GM21390 (cell line): Measurements from ENCODE around the gene MICALL1.
"Not testable (repeated sequence)": the region's sequence is repeated elsewhere in the genome, so short reads cannot be mapped to it uniquely, and the experiment has no call there.

Experiments used
- ATAC-seq: cut with Tn5 transposase; IDR thresholded peaks from one replicate; pipeline ENCODE4 v1.9.1; 2021; ENCODE audit not compliant: unreplicated experiment

Gene MICALL1

GRCh38 chr22:37954686-37955085 lies 48.6 kb downstream of the MICALL1 start:
- no peak for ATAC-seq

GRCh38 chr22:37955825-37956397 lies 49.8 kb downstream of the MICALL1 start:
- ATAC-seq: not testable (repeated sequence)

- no peak for ATAC-seq
Measured at GRCh38 chr22:37957232-37957631, 51.1 kb downstream of the MICALL1 start.

DNA sequence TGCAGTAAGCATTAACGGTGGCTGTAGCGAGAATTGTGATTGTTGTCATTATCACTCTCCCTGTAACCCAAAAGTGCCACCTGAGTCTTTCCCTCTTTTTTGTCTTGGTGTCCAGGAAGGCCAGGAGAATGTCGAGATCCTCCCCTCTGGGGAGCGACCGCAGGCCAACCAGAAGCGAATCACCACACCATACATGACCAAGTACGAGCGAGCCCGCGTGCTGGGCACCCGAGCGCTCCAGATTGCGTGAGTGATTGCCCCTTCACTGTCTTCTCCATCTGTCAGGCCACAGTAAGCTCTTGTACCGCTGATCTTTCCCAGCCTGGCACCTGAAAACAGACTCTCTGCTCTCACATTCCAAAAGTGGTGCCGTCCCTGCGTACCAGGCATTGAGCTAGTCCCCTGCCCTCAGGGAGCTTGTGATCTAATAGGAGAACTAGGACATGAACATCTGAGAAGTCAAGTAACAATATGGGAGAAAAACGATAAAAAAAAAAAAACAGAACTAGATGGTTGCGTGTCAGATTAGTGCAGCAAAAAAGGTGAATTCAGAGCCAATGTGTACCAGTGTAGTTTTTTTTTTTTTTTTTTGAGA lies 53.2 kb downstream of the MICALL1 start:
- ATAC-seq: no peak

- no peak for ATAC-seq
Measured at GRCh38 chr22:37961062-37961461, 55.0 kb downstream of the MICALL1 start.

DNA sequence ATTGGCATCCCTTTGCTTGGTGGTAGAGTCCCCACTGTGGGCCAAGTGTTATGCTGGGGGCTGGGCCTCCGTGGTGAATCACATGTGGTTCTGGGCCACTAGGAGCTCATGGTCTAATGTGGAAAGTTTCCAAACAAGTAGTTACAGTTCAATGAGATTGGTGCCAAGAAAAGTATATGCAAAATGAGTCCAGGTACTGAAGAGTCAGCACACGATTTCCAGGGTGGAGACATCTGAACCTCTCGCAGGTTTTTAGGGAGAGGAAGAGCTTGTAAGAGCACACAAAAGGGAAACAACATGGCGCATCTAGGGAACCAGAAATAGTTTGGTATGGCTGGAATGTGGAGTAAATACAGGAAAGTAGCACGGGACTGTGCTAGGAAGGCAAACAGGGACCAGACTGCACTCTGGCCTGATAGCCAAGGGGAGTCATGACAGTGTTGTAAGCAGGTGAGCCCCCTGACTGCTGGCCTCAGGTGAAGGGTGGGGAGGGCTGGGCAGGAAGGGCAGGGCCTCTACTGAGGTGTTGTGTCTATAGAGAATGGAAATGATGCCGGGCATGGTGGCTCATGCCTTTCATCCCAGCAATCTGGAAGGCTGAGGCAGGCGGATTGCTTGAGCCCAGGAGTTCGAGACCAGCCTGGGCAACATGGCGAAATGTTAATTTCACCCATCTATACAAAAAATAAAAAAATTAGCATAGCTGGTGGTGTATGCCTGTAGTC lies 60.0 kb downstream of the MICALL1 start:
- ATAC-seq: no peak

GRCh38 chr22:37967147-37967546 lies 61.0 kb downstream of the MICALL1 start:
- ATAC-seq: no peak

- ATAC-seq: no peak
Measured at GRCh38 chr22:37967637-37968451, 61.7 kb downstream of the MICALL1 start.

- ATAC-seq: no peak
Measured at GRCh38 chr22:37968452-37969251, 62.6 kb downstream of the MICALL1 start.

GRCh38 chr22:37970864-37971263 lies 64.8 kb downstream of the MICALL1 start:
- no peak for ATAC-seq

DNA sequence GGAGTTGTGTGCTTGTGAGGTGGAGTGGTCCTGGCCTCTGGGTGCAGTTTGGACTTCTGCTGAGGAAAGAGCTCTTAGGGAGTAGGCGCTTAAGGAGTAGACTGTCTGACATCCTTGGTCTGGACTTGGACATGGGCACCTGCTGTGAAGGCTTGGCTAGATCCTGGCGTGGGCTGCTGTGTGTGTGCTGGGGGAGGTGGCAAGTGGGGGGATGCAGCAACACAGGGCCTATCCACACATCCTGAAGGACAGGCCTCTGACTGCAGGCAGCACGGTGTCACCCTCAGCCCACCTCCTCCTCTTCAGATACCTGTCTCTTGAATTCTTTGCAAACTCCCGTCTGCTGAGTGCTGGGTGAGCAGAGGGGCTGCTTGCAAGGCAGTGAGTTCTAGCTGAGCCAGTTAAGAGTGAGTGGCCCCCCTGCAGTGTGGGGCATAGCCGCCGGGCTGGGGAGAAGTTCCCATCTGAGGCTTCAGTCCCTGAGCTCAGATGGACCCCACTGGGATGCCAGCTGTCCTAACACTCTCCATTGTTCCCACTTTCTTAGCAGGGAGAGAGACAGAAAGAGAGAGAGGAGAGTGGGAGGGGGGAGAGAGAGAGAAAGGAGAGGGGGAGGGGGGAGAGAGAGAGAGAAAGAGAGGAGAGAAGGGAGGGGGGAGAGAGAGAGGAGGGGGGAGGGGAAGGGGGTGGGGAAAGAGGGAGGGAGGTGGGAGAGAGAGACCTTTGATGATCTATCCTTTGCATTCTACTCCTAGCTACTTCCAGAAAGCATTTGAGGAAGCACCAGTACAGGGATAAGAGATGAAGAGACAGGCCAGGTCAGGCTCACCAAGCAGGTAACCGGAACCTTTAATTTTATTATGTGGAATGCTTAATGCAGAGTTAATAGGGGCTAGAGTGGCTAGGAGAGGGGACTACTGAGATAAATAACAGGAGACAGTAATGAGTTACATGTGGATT lies 65.7 kb downstream of the MICALL1 start:
- ATAC-seq: no peak

DNA sequence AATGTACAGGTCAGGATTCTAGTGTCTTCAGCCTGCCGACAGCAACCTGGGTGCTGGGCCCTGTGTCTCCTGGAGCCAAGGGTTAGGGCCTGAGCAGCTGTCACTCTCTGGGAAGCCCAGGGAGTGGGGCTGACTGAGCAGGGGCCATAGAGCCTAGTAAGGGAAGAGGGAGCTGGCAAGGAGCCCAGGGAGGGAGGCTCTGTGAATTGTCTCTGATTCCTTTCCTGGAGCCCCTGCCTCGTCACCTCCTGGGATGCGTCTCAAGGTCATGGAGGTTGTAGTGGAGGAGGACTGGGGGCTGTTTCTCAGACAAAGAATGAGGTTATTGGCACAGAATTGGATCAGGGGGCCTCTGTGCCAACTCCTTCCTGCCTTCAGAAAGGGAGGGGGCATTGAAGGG lies 66.4 kb downstream of the MICALL1 start:
- no peak for ATAC-seq

- ATAC-seq: no peak
Measured at GRCh38 chr22:37973271-37974170, 67.4 kb downstream of the MICALL1 start.

- ATAC-seq: no peak
Measured at GRCh38 chr22:37975153-37975552, 69.1 kb downstream of the MICALL1 start.

- not testable (repeated sequence) for ATAC-seq
Measured at GRCh38 chr22:37976022-37976421, 69.9 kb downstream of the MICALL1 start.

- ATAC-seq: no peak
Measured at GRCh38 chr22:37976547-37976946, 70.5 kb downstream of the MICALL1 start.

DNA sequence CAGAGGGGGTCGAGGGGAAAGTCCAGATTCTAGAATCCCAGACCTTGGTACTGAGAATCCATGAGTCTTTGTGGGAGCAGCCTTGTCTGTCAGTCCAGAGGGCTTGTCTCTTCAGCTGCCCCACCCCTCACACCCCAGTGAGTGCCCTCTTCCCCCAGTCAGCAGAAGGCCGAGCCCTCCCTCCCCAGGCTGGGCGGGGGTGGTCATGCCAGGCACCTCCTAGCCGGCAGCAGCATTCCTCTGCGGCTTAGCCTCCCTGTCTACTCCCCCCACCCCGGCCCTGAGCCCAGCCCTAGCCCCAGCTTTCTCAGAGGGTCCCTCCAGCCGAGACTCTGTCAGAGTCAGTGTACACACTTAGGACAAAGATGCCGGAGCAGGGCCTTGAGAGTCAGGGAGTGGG lies 73.7 kb downstream of the MICALL1 start:
- ATAC-seq: no peak

- ATAC-seq: no peak
Measured at GRCh38 chr22:37981282-37982011, 75.3 kb downstream of the MICALL1 start.
